ENCODE results near the gene PLBD1. TPM values are rescaled to one million over a fixed set of nuclear protein-coding genes. Genes with fewer than 3 reads are reported as not detected.

Gene PLBD1
- total RNA-seq, 1 donor from 2014 or later, result 14.2 TPM

DNA sequence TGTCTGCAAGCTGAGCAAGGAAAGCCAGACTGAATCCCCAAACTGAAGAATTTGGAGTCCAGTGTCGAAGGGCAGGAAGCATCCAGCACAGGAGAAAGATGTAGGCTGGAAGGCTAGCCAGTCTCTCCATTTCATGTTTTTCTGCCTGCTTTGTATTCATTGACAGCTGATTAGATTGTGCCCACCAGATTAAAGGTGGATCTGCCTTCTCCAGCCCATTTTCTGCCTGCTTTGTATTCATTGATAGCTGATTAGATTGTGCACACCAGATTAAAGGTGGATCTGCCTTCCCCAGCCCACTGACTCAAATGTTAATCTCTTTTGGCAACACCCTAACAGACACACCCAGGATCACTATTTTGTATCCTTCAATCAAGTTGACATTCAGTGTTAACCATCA, 85.3 kb downstream of the PLBD1 start:
- no peak for DNase-seq (ENCODE audit: low read depth)
- no peak for TF ChIP-seq CTCF (conservative IDR thresholded peaks at IDR 0.05; ENCODE audit: low read depth, low read length)
- no peak overlapping the region for H3K4me3 ChIP-seq (ENCODE audit: low read depth, low read length)

- TF ChIP-seq CTCF (conservative IDR thresholded peaks at IDR 0.05; ENCODE audit: low read depth, low read length), result no peak
- DNase-seq (ENCODE audit: low read depth), result no peak
- no peak overlapping the region for H3K4me3 ChIP-seq (ENCODE audit: low read depth, low read length)
Measured at GRCh38 chr12:14481201-14481600, 86.5 kb downstream of the PLBD1 start.

GRCh38 chr12:14479004-14479403, 88.7 kb downstream of the PLBD1 start:
- H3K4me3 ChIP-seq (ENCODE audit: low read depth, low read length), result no peak overlapping the region
- no peak for DNase-seq (ENCODE audit: low read depth)
- TF ChIP-seq CTCF (conservative IDR thresholded peaks at IDR 0.05; ENCODE audit: low read depth, low read length), result no peak

- no peak for DNase-seq (ENCODE audit: low read depth)
- no peak overlapping the region for H3K4me3 ChIP-seq (ENCODE audit: low read depth, low read length)
- no peak for TF ChIP-seq CTCF (conservative IDR thresholded peaks at IDR 0.05; ENCODE audit: low read depth, low read length)
Measured at GRCh38 chr12:14473707-14474287, 93.9 kb downstream of the PLBD1 start.

DNA sequence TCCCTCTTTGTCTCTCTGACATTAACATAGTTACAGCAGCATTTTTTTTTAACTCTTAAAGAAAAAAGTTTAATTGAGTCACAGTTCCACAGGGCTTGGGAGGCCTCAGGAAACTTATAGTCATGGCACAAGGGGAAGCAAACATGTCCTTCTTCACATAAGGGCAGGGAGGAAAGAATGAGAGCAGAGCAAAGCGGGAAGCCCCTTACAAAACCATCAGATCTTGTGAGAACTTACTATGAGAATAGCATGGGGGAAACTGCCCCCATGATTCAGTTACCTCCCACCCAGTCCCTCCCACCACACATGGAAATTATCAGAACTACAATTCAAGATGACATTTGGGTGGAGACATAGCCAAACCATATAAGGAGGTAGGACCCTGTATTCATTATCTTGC, 96.2 kb downstream of the PLBD1 start:
- DNase-seq (ENCODE audit: low read depth), result no peak
- TF ChIP-seq CTCF (conservative IDR thresholded peaks at IDR 0.05; ENCODE audit: low read depth, low read length), result no peak

GRCh38 chr12:14460212-14460841, 107.4 kb downstream of the PLBD1 start:
- no peak overlapping the region for H3K4me3 ChIP-seq (ENCODE audit: low read depth, low read length)
- no peak for TF ChIP-seq CTCF (conservative IDR thresholded peaks at IDR 0.05; ENCODE audit: low read depth, low read length)
- DNase-seq (ENCODE audit: low read depth), result no peak

More for the DNA sequence above, 96.2 kb downstream of the PLBD1 start:
- no peak overlapping the region for H3K4me3 ChIP-seq (ENCODE audit: low read depth, low read length)

All from epithelial cell of proximal tubule (primary cell).